Endometrium (tissue), 2 donors: ENCODE results near the gene ZNF407.
A peak's percentile ranks its signal among the peaks of the same experiment; 100 is the strongest.

Experiments used
- FAIRE-seq: peaks from 2 replicates; lab custom pipeline; 2012; peaks lifted over from hg19 to GRCh38; lab: Jason Lieb, UNC
- donor health status: control.
- donor health status: control.

The ZNF407 gene

GRCh38 chr18:74732380-74732779, 134.7 kb downstream of the ZNF407 start:
- FAIRE-seq, result no peak

GRCh38 chr18:74733598-74733997, 135.9 kb downstream of the ZNF407 start:
- FAIRE-seq, result no peak

- no peak for FAIRE-seq
These were observed 136.4 kb downstream of the ZNF407 start for GRCh38 chr18:74734013-74734444.

GRCh38 chr18:74739926-74740325, 142.3 kb downstream of the ZNF407 start:
- FAIRE-seq, result no peak

- no peak for FAIRE-seq
These were observed 145.0 kb downstream of the ZNF407 start for GRCh38 chr18:74742573-74743243.

- no peak for FAIRE-seq
These were observed 148.1 kb downstream of the ZNF407 start for GRCh38 chr18:74745633-74746403.

- FAIRE-seq, result no peak
These were observed 151.1 kb downstream of the ZNF407 start for GRCh38 chr18:74748809-74749208.

- no peak for FAIRE-seq
These were observed 161.3 kb downstream of the ZNF407 start for GRCh38 chr18:74758995-74759394.

GRCh38 chr18:74760026-74760425, 162.4 kb downstream of the ZNF407 start:
- no peak for FAIRE-seq

- FAIRE-seq, result no peak
These were observed 162.8 kb downstream of the ZNF407 start for GRCh38 chr18:74760436-74760835.

- no peak for FAIRE-seq
These were observed 168.6 kb downstream of the ZNF407 start for GRCh38 chr18:74766251-74766650.

- FAIRE-seq, result no peak
These were observed 170.4 kb downstream of the ZNF407 start for GRCh38 chr18:74768096-74768495.

GRCh38 chr18:74773171-74773624, 175.5 kb downstream of the ZNF407 start:
- FAIRE-seq, result no peak

- no peak for FAIRE-seq
These were observed 176.8 kb downstream of the ZNF407 start for GRCh38 chr18:74774486-74774885.

GRCh38 chr18:74775239-74775638, 177.6 kb downstream of the ZNF407 start:
- no peak for FAIRE-seq

- FAIRE-seq, result no peak
These were observed 180.6 kb downstream of the ZNF407 start for GRCh38 chr18:74778191-74778847.

- no peak for FAIRE-seq
These were observed 187.1 kb downstream of the ZNF407 start for GRCh38 chr18:74784752-74785151.

GRCh38 chr18:74785632-74786031, 188.0 kb downstream of the ZNF407 start:
- no peak for FAIRE-seq

GRCh38 chr18:74788657-74789056, 191.0 kb downstream of the ZNF407 start:
- peak; percentile 65 for FAIRE-seq

GRCh38 chr18:74789078-74789477, 191.4 kb downstream of the ZNF407 start:
- no peak for FAIRE-seq

- no peak for FAIRE-seq
These were observed 192.8 kb downstream of the ZNF407 start for GRCh38 chr18:74790451-74790850.

- FAIRE-seq, result no peak
These were observed 194.0 kb downstream of the ZNF407 start for GRCh38 chr18:74791501-74792194.
